Ovary (tissue), 10 donors: ENCODE measurements around the gene PLEKHS1. TPM values are rescaled to one million over a fixed set of nuclear protein-coding genes. Genes with fewer than 3 reads are reported as not detected.

Source experiments
- DNase-seq, 5 donors: peaks; one replicate each; pipeline ENCODE4 v3.0.0-alpha.2; 2019 to 2020
- H3K27ac ChIP-seq, 2 donors: fragments of 200-600 bp; one replicate each; pipeline versions ENCODE4 v1.5.1 to v1.8.0; 2019 to 2022
- H3K27me3 ChIP-seq: fragments of 200-600 bp; one replicate; pipeline ENCODE4 v1.8.0; 2022
- H3K36me3 ChIP-seq: fragments of 200-600 bp; sonication (generic); one replicate; pipeline ENCODE4 v1.5.1; 2019
- H3K4me1 ChIP-seq: one replicate; pipeline ENCODE4 v1.8.1; 2013; ENCODE audit warnings: mild to moderate bottlenecking, moderate library complexity; ENCODE audit not compliant: insufficient read depth
- H3K4me3 ChIP-seq: fragments of 200-600 bp; sonication (generic); one replicate; pipeline ENCODE4 v1.5.1; 2017
- H3K9me3 ChIP-seq, 2 donors: fragments of 200-600 bp in 1 of 2; sonication (generic) in 1 of 2; one replicate each; pipeline versions ENCODE4 v1.5.1 to v1.8.1; 2013 to 2019; ENCODE audit warnings: mild to moderate bottlenecking in 1 of 2, moderate library complexity in 1 of 2
- CTCF ChIP-seq, 3 donors: fragments of 450-650 bp in 2 of 3; fragments of 200-600 bp in 1 of 3; IDR thresholded peaks; one replicate each; pipeline versions ENCODE4 v1.5.1 to v1.8.0; 2016 to 2022; ENCODE audit warnings: antibody characterized with exemption in 3 of 3, mild to moderate bottlenecking in 1 of 3
- EP300 ChIP-seq: sonication (generic); formaldehyde crosslinking; IDR thresholded peaks from one replicate; pipeline ENCODE4 v1.6.1; 2017; ENCODE audit warnings: antibody characterized with exemption
- POLR2A ChIP-seq: fragments of 450-650 bp; IDR thresholded peaks from one replicate; pipeline ENCODE4 v1.6.1; 2017; ENCODE audit warnings: antibody characterized with exemption, mild to moderate bottlenecking, moderate library complexity
- WGBS, 3 donors: extraction: QIAGEN DNeasy Blood & Tissue Kit in 1 of 3; methylation state at CpG; one replicate each; pipeline versions ENCODE4 v1.1.5 to v1.1.7; 2013 to 2017; 5-methylcytosine and 5-hydroxymethylcytosine counted together
- intact Hi-C, 4 donors: fragments of 100-400 bp; cut with DNase I; formaldehyde crosslinking; loops; one replicate each; pipeline versions ENCODE4 v1.11.0 to v1.15.1; 2022 to 2023
- long read RNA-seq, 3 donors: library from polyadenylated mRNA in 2 of 3; unstranded in 2 of 3; transcript quantifications; one replicate each; pipeline ENCODE4 v2.0.0 and lab custom pipeline, GENCODE V29; 2021 to 2026
- polyA plus RNA-seq, 2 donors: library from polyadenylated mRNA; stranded (reverse); fragments of 200-250 nt in 1 of 2; fragments of 350-450 nt in 1 of 2; fragmentation: Illumina TruSeq in 1 of 2; extraction: RNeasy Lipid Tissue Mini Kit (QIAGEN cat#74804) in 1 of 2; gene quantifications; one replicate each; pipeline ENCODE4 v1.2.3, GENCODE V29; 2013 to 2014
- total RNA-seq, 7 donors: library from RNA; depleted of rRNA in 2 of 7; stranded (reverse); fragments of >200 nt in 2 of 7; fragmentation: NEBNext Ultra II Directional in 3 of 7; extraction: Animal tissue kit (Norgen Biotek cat#: 25700) in 3 of 7; gene quantifications; one replicate each; pipeline versions ENCODE4 v1.1.0 to v1.2.4, GENCODE V29; 2016 to 2023
- donor health status: DM: no; HTN: no; CAD: no; lungs with moderate emphysema.
- donor health status: DM: no; HTN: no; CAD: no.
- donor health status: Bipolar disorder and iron deficiency.
- donor health status: DM: yes; HTN: yes; CAD: no.
- donor health status: DM: no; HTN: no; CAD: no.
- donor health status: DM: yes; HTN: yes; CAD: no.

The PLEKHS1 gene
- total RNA-seq (1 to 10 TPM in 3 of 7 donors, under 1 TPM in 3, not detected in 1; 0.13 to 5.7 (median 0.91) TPM), polyA plus RNA-seq (under 1 TPM in 1 of 2 donors, not detected in 1; 0.01 TPM)
- long read RNA-seq, donor 1, result 0 reads
- long read RNA-seq, donor 2, result 0 reads
- long read RNA-seq, donor 3, partial matches to known transcripts, result 0 of 2 reads
- long read RNA-seq, donor 3, other reads (novel, unspliced or antisense), result 2 of 2 reads

GRCh38 chr10:113751181-113751732 lies at the start of gene PLEKHS1:
Gene PLEKHS1, plus strand, starts transcription at chr10:113751682. Its CDS starts 3,596 bp downstream, at chr10:113755278.
- Histone ChIP-seq H3K9me3 (no peaks in the 10 kb centered on the region), H3K27ac (no peak within 1 kb of the TSS), H3K36me3 (no peaks in the 10 kb centered on the region), H3K4me3 (no peak within 1 kb of the TSS), H3K4me1 (no peaks in the 10 kb centered on the region), H3K27me3 (no peaks in the 10 kb centered on the region)
- intact Hi-C loops, result no loop called here
- TF ChIP-seq EP300, result no peak
- no peak for TF ChIP-seq CTCF (IDR thresholded peaks at IDR 0.05)
- TF ChIP-seq POLR2A, result no peak
- 91 to 93% (median 91%) methylated on average over 3 of the region's 3 CpGs for WGBS, 3 donors
- no peak for DNase-seq

GRCh38 chr10:113704637-113705343 lies 46.7 kb upstream of the PLEKHS1 start:
- intact Hi-C loops, result loop anchor here in 1 of 4 donors (10.0 kb wide), 1 partner anchor 400 kb away; no protein-coding TSS in a partner anchor
- WGBS, 3 donors, result 46 to 56% (median 53%) methylated on average over 6 of the region's 6 CpGs
- TF ChIP-seq EP300, result no peak
- no peak for TF ChIP-seq CTCF (IDR thresholded peaks at IDR 0.05)
- no peak for TF ChIP-seq POLR2A
- no peak for DNase-seq
- H3K27ac ChIP-seq, result no peak overlapping the region
- no peaks in the 10 kb centered on the region for H3K9me3 ChIP-seq
- no peaks in the 10 kb centered on the region for H3K27me3 ChIP-seq
- no peaks in the 10 kb centered on the region for H3K36me3 ChIP-seq
- no peak overlapping the region for H3K4me3 ChIP-seq
- H3K4me1 ChIP-seq, result peaks cover 4% of the 10 kb centered on the region

- Histone ChIP-seq H3K27me3 (no peaks in the 10 kb centered on the region), H3K9me3 (no peaks in the 10 kb centered on the region), H3K4me3 (no peak overlapping the region), H3K4me1 (peaks cover 4% of the 10 kb centered on the region), H3K36me3 (no peaks in the 10 kb centered on the region), H3K27ac (no peak overlapping the region)
- TF ChIP-seq EP300, result no peak
- no peak for TF ChIP-seq POLR2A
- TF ChIP-seq CTCF (IDR thresholded peaks at IDR 0.05), result no peak
- no peak for DNase-seq
- intact Hi-C loops, result loop anchor here in 1 of 4 donors (10.0 kb wide), 1 partner anchor 400 kb away; no protein-coding TSS in a partner anchor
Observed at GRCh38 chr10:113705344-113705652, 46.2 kb upstream of the PLEKHS1 start.

GRCh38 chr10:113706623-113707022 lies 44.9 kb upstream of the PLEKHS1 start:
- H3K36me3 ChIP-seq, result no peaks in the 10 kb centered on the region
- no peak overlapping the region for H3K4me3 ChIP-seq
- H3K9me3 ChIP-seq, result no peaks in the 10 kb centered on the region
- H3K27ac ChIP-seq, result no peak overlapping the region
- no peaks in the 10 kb centered on the region for H3K27me3 ChIP-seq
- DNase-seq, result no peak
- intact Hi-C loops, result loop anchor here in 1 of 4 donors (10.0 kb wide), 1 partner anchor 398 kb away; no protein-coding TSS in a partner anchor
- TF ChIP-seq EP300, result no peak
- TF ChIP-seq CTCF (IDR thresholded peaks at IDR 0.05), result no peak
- no peak for TF ChIP-seq POLR2A
- H3K4me1 ChIP-seq, result peaks cover 6% of the 10 kb centered on the region
- WGBS, 3 donors, result 75 to 79% (median 78%) methylated on average over 5 of the region's 5 CpGs
